PFSK-1 (cell line): ENCODE results near the gene RGS5.

Experiments
- POLR2AphosphoS5 ChIP-seq: IDR thresholded peaks from 2 replicates; pipeline ENCODE4 v1.6.1; 2012; ENCODE audit warnings: low read depth, mild to moderate bottlenecking, control low read depth, low read length, moderate library complexity
- REST ChIP-seq, 2 experiments: IDR thresholded peaks; 2 replicates each; pipeline versions ENCODE4 v1.6.1 to v1.8.0; 2011 to 2012; ENCODE audit warnings: low read depth in 2 of 2, low read length in 2 of 2, control low read depth in 1 of 2, inconsistent platforms in 1 of 2, mild to moderate bottlenecking in 1 of 2, moderate library complexity in 1 of 2; ENCODE audit not compliant: insufficient read depth in 1 of 2

- TF ChIP-seq REST (IDR thresholded peaks at IDR 0.05; ENCODE audit: insufficient read depth in 1 of 2, low read depth in 2 of 2, low read length in 2 of 2) (no peak), POLR2AphosphoS5 (no peak)
Measured at GRCh38 chr1:163197022-163197421, 5.7 kb downstream of the RGS5 start.
